ENCODE data around the gene HDAC9. TPM values are rescaled to one million over a fixed set of nuclear protein-coding genes. Genes with fewer than 3 reads are reported as not detected.

Gene HDAC9
- total RNA-seq, 4 donors from 2014 or later, result 19.6 to 48.3 (median 28.4) TPM

DNA sequence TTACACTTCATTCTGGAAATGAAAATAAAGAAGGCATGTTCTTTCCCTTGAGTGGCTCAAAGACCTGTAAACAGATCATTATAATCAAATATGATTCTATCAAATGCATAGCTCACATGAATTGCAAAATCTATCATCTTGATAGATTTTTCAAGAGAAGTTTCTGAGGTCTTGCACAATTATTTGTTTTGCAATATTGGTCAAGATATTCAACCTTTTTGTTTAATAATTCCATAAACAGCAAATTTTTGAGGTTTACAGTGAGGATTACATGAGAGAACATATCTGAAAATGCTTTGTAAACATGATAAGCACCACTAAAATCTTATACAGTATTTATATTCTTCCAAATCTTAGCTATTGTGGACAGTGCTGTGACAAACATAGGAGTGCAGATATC is 160.8 kb downstream of the HDAC9 start:
- TF ChIP-seq, protein P1, sequence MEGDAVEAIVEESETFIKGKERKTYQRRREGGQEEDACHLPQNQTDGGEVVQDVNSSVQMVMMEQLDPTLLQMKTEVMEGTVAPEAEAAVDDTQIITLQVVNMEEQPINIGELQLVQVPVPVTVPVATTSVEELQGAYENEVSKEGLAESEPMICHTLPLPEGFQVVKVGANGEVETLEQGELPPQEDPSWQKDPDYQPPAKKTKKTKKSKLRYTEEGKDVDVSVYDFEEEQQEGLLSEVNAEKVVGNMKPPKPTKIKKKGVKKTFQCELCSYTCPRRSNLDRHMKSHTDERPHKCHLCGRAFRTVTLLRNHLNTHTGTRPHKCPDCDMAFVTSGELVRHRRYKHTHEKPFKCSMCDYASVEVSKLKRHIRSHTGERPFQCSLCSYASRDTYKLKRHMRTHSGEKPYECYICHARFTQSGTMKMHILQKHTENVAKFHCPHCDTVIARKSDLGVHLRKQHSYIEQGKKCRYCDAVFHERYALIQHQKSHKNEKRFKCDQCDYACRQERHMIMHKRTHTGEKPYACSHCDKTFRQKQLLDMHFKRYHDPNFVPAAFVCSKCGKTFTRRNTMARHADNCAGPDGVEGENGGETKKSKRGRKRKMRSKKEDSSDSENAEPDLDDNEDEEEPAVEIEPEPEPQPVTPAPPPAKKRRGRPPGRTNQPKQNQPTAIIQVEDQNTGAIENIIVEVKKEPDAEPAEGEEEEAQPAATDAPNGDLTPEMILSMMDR (IDR thresholded peaks at IDR 0.05; ENCODE audit: low read depth), result no peak

DNA sequence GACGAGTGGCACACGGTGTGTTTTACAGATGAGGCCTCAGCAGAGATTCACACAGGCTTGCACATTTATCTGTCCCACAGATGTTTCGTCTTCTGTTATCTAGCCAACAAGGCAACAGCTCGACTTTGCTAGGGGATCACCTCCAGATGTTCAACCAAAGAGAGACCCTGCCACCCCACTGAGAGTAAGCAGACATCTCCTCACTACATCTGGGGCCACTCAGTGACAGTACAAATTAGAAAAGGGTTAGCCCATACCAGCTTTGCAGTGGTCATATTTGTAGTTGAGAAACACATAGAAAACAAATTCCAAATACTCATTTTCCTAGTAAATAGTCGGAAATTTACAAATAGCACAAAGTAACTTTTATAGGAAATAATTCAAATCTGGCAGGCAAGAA is 164.2 kb downstream of the HDAC9 start:
- TF ChIP-seq, protein P1 (IDR thresholded peaks at IDR 0.05; ENCODE audit: low read depth), result no peak

GRCh38 chr7:18663321-18663720 is 167.8 kb downstream of the HDAC9 start:
- TF ChIP-seq, protein P1 (IDR thresholded peaks at IDR 0.05; ENCODE audit: low read depth), result no peak

DNA sequence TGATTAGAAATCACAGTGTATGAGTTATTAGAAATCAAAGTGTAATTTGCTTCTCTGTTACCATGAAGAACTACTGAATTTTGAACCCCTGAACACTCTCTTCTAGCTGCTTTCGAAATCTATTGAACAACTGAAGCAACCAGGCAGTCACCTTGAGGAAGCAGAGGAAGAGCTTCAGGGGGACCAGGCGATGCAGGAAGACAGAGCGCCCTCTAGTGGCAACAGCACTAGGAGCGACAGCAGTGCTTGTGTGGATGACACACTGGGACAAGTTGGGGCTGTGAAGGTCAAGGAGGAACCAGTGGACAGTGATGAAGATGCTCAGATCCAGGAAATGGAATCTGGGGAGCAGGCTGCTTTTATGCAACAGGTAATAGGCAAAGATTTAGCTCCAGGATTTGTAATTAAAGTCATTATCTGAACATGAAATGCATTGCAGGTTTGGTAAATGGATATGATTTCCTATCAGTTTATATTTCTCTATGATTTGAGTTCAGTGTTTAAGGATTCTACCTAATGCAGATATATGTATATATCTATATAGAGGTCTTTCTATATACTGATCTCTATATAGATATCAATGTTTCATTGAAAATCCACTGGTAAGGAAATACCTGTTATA is 170.7 kb downstream of the HDAC9 start:
- TF ChIP-seq, protein P1 (IDR thresholded peaks at IDR 0.05; ENCODE audit: low read depth), result no peak

DNA sequence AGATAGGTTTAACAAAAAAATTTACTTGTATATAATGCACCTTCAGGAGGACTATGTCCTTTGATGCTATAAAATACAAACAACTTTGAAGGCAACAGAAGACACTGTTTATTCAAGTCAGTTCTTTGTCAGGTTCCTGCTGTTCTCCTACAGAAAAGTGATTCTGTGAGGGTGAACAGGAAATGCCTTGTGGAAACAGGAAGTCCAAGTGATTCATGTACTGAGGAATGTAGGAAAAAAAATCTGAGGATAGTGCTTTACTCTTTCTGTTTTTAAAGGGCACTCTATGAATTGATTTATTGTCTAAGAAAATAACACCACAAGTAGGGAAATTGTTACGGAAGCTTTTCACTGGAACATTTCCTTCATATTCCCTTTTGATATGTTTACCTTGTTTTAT is 171.9 kb downstream of the HDAC9 start:
- TF ChIP-seq, protein P1 (IDR thresholded peaks at IDR 0.05; ENCODE audit: low read depth), result no peak

DNA sequence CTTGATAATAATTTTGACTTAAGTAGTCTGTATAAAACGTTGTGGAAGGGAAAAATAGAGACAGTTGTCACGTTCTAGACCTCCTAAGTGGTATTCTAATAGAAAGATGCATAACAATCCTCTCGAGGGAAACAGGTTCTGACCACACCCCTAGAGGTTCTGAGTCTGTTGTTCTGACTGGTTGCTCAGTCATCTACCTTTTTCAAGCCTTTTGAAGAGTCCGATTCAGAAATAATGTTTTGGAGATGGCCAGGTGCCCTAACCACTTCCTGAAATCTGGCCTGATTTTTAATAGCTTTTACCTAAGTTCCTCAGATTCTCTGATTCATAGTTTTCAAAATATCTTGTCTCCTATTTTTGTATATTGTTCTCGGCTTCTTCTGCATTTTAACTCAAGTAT is 175.6 kb downstream of the HDAC9 start:
- TF ChIP-seq, protein P1 (IDR thresholded peaks at IDR 0.05; ENCODE audit: low read depth), result no peak

GRCh38 chr7:18675579-18675978 is 180.0 kb downstream of the HDAC9 start:
- TF ChIP-seq, protein P1 (IDR thresholded peaks at IDR 0.05; ENCODE audit: low read depth), result no peak
